ENCODE measurements around the gene PPP1R12B. TPM values are rescaled to one million over a fixed set of nuclear protein-coding genes. Genes with fewer than 3 reads are reported as not detected.

The PPP1R12B gene
- total RNA-seq, 1 donor from 2014 or later: 636 TPM

DNA sequence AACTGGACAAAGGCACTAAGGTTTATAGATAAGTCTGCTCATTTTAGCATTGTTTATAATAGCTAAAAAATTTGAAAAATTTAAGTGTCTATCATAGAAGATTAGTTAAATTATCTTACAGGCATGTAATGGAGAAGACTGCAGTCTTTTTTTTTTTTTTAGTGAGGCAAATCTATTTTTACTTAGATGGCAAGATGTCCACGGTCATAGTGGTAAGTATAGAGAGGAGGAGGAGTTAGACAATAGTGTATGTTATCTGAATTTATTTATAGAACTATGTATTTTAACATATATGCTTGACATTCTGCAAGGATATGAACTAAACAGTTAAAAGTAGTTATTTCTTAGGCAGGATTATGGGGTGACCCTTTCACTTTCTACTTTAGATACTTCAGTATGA is 212.7 kb downstream of the PPP1R12B start:
- intact Hi-C loops (cut with DNase I): no loop called here
- DNase-seq: no peak
- ATAC-seq (ENCODE audit: poor library complexity): no peak

DNA sequence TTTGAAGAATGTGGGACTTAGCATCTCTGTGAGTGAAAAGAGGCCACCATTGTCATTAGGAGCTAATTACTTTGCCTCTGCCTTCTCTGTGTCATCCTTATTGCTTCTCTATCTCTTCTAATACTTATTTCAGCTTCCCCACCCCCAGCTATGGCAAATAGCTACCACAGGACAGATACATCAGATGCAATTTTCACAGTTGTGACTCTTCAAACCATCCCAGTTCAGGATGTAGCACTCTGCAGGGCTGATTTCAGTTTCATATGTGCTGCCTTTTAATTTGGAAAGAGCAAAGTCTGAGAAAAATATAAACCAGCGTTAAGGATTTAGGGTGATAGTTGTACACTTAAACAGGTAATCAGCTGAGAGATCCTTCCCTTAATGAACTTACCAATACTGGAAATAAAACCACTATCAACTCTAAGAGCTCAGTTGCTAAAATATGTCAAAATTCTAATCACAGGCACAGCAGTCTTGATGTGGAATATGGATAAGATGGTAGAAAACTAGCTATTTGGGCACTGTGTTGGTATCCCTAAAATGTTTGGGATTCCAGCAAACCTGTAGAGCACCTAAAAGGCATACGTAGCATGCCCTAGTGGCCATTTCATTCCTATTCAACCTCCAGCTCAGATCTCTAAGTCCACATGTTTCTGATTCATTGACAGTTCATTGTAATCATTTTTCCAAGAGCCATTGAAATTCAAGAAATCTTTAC is 213.4 kb downstream of the PPP1R12B start:
- intact Hi-C loops (cut with DNase I): no loop called here
- no peak for ATAC-seq (ENCODE audit: poor library complexity)
- no peak for DNase-seq

DNA sequence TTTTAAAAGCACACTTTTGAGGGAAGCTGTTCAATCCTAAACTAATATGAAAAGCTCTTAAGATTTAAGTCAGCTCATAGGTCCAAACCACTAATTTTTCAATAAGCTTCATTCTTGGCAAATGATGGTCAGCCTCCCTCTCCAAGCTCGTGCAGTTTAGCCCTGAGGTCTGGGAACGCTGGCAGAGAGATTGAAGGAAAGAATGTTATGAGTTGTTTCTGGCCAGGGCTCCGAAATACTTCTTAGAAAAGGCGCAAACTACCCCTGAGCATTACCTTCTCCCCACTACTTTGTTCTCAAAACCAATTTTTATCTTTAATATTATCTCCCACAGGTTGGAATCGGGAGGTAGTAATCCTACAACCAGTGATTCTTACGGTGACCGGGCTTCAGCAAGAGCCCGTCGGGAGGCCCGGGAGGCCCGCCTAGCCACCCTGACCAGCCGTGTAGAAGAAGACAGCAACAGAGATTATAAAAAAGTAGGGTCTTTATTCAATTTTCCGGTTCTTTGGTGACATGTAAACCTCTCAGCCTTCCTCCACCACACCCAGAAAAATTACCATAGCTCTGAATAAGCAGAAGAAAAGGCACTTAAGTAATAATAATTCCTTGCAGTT is 214.1 kb downstream of the PPP1R12B start:
- no peak for DNase-seq
- intact Hi-C loops (cut with DNase I): no loop called here
- no peak for ATAC-seq (ENCODE audit: poor library complexity)

DNA sequence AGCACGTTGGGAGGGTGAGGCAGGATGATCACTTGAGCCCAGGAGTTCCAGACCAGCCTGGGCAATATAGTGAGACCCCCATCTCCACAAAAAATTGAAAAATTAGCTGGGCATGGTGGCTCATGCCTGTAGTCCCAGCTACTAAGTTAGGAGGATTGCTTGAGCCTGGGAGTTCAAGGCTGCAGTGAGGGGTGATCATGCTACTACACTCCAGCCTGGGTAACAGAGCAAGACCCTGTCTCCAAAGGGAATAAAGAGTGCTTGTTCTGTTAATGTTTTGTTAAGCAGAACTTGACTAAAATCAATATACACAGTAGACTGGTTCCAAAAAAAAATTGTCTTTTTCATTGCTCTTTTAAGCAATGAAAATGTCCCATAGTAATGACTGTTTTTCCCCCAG is 215.3 kb downstream of the PPP1R12B start:
- no peak for ATAC-seq (ENCODE audit: poor library complexity)
- intact Hi-C loops (cut with DNase I): no loop called here
- no peak for DNase-seq

DNA sequence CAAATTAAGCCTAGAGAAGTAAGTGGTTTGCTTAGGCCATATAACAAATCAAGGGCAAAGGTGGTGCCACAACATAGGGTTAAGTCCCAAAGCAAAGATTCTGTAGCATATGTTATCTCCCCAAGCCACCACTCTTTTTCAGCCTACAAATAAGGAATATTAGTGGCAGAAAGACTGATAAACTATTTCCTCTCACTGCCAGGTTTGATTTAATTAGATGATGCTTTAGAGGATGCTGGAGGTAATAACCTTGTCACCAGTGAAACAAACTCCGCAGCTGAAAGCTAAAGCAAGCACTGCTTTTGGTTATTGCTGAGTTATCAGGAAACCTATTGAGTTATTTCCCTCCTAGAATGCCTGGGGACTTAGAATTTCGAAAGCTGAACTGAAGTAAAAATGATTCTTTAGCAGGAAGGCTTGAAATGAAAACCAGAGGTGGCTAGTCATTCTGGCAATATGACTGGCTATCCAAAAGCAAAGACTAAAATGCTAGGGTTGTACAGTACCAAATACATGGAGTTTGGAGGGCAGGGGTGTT is 216.5 kb downstream of the PPP1R12B start:
- ATAC-seq (ENCODE audit: poor library complexity): no peak
- intact Hi-C loops (cut with DNase I): no loop called here

DNA sequence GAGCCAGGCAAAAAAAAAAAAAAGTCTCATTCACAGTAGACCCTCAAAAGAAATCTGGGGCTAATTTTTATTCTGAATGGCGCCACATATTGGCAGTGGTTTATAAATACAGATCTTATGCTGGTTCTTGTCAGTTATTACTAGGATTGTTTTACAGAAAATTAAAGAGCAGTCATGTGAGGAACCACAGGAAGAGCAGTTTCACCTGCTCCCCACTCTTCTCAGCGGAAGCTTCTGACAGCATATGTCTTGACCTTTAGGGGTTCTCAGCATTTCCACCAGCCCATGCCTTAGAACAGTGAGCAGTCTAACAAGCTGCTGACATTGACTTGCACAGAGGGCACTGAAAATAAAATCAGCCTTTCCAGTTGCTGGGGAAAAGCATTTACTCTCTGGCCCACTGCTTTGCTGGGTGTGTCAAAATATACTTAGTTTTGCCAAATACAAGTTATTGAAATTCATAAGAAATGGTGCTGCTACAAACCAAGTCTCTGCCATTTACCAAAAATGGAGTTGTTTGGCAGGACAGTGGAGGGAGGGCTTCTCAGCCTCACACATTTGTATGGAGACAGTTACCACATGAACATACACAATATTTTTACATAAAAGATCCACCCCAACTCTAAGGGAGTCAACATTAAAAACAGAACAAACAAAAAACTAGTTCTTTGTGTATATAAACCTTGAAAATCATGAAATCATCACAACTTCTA is 217.5 kb downstream of the PPP1R12B start:
- intact Hi-C loops (cut with DNase I): no loop called here
- no peak for ATAC-seq (ENCODE audit: poor library complexity)
- no peak for DNase-seq

More for the DNA sequence above, 216.5 kb downstream of the PPP1R12B start:
- no peak for DNase-seq

DNA sequence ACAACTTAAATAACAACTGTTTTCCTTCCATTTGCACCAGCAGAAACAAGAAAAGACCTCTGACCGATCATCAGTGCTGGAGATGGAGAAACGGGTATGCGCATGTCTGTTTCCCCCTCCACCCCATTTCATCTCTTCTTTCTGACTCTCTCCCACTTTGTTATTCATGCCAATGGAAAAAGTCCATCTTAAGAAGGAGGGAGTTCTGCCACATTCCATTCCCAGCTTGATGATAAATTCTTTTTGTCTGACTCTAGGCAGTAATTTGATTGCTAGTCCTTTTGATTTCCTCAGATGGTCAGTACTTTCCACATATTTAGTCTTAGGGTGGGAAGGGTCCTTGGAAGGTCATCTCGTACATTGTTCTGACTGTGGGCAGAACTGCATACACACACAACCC is 219.2 kb downstream of the PPP1R12B start:
- intact Hi-C loops (cut with DNase I): no loop called here
- ATAC-seq (ENCODE audit: poor library complexity) (no peak), DNase-seq (no peak)

DNA sequence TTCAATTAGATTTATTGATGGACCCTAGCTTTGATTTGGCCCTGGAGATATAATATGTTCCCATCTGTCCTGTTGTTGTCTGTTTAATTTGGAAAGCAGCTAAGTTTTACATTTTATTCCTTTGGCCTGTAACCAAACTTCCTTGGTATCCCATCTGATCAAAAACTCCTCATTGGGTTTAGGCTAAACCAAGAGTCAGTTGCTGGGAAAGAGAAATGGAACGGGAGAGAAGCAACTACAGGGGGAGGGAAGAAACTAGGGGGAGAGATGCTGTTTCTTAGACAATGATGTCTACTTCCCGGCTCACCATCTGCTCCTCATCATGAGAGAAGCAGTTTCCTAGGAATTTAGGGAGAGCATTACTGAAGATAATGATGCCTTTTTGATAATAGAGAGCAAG is 219.9 kb downstream of the PPP1R12B start:
- DNase-seq (no peak), ATAC-seq (ENCODE audit: poor library complexity) (no peak)
- intact Hi-C loops (cut with DNase I): no loop called here

DNA sequence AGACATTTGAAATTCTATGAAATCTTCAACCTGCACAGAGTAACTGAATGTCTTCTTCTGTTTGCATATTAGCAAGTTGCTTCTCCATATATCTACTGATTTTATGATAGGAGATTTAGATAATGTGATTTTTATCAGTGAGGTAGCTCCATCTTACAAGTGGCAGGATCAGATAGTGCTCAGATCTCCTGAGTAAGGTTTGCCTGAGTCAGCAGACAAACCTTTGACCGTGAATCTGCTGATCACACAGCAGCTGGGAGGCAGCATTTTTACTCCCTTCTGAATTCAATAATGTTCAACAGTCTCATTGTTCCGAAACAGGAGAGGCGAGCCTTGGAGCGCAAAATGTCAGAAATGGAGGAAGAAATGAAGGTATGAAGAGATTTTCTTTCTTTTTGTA is 220.3 kb downstream of the PPP1R12B start:
- no peak for DNase-seq
- intact Hi-C loops (cut with DNase I): no loop called here
- ATAC-seq (ENCODE audit: poor library complexity): no peak

DNA sequence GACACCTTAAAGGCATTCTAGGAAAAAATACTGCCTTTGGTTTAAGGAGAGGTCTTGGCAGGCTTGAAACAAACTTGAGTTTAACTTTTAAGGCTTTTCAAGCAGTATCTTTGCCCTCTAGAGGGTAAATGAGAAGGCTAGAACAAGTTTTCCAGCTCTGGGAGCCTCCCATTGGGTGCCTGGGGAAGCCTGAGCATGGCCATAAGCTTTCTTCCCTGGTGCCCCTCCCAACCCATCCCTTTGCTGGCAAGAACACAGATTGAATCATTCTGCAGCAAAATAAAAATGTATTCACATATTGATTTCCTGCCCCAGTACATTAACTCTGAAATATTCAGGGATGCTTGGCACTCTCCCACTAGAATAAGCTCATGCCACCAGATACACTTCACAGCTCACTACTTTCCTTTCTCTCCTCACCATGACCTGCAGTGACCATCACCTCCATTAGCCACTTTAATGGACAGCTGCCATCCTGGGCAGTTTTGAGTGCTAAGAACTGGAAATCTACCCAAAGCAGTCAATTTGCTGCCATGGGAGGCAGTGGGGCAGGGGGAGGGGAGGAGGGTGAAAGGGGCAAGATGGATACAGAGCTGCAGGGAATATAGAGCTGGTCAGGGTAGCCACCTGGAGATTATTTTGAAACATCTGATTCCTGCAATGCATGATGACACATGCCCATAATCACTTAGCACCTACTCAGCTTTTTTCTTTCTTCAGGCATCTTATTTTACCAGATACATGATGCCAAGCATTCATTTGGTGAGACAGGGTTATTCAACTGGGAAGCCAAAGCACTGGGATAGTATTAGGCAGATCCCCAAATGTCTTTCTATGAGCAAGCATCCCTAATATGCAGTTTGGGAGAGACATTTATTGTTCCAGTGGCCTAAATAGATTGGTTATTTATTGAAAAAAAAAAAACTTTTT is 221.2 kb downstream of the PPP1R12B start:
- no peak for ATAC-seq (ENCODE audit: poor library complexity)
- no peak for DNase-seq

DNA sequence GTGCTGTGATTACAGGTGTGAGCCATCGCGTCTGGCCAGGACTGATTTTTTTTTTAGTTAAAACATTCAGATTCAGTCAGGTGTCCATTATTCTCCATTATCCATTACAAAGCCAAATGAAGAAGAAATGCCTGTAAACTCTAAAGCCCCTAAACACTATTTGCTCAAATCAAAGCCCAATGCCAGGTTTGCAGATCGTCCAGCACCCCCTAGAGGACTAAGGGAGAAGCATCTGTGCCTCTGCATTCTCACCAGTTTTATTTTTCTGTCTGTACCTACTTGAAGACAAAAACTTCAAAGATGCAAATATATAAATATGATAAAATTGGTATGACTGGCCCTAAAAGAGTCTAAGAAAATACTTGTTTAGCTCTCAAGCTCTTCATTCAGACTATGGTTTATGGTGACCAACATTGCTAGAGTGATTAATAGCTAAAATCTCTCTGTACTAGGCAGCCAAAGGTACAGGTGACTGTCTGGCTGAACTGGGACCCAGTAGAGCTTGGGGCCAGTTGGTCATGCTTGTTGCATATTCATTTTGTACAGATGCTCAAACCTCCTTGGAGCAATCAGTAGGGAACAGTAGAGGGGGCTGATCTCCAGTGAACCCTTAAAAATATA is 223.3 kb downstream of the PPP1R12B start:
- DNase-seq (no peak), ATAC-seq (ENCODE audit: poor library complexity) (no peak)
- intact Hi-C loops (cut with DNase I): no loop called here

More for the DNA sequence above, 221.2 kb downstream of the PPP1R12B start:
- intact Hi-C loops (cut with DNase I): no loop called here

DNA sequence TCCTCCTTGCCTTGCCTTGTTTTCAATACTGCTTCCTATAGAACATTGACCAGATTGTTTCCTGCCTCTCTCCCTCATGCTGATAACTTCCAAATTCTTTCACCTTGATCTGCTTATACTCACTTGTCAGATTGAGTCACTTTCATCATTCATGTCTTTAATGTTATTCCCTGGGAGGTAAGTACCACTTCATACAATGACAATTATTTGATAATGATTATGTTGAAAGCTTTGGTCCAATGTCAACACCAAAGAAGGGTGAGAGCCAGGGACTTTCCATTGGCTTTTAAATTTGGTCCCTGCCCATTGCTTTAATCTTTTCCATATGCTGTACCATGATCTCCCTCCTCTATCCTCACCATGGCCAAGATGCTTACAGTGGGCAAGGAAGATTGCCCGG is 224.4 kb downstream of the PPP1R12B start:
- no peak for ATAC-seq (ENCODE audit: poor library complexity)
- intact Hi-C loops (cut with DNase I): no loop called here
- no peak for DNase-seq

DNA sequence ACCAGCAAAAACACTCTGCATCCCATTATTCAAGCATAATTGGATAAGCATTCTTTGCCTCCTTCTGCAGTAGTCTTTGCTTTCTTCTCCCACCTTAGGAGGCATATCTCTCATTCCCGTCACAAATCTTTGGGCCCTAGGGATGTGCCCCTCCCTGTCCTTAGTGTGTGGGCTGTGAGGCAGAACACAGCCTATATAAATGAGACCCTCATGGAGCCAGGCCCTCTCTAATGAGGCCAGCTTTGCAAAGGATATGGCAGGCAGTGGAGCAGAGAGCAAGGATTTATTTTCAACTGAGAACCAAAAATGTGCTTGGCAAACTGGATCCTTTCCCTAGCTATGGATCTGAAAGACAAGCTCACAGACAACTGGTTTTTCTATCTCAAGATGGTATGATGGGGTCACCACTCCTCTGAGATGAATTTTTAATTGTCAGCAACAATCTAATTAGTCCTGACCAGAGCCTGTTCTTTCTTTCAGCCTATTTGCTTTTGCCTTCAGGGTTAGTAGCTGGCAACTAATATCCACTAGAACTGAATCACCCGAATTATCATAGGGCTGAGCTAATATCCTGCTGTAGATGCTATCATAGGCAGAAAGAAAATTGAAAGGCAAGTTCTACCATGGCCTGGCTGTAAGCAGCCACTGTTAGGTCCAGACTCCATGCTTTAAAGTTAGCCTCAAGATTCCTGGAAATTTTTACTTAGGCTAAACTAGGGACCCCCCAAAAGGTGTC is 227.6 kb downstream of the PPP1R12B start:
- DNase-seq: no peak
- no peak for ATAC-seq (ENCODE audit: poor library complexity)
- intact Hi-C loops (cut with DNase I): no loop called here

DNA sequence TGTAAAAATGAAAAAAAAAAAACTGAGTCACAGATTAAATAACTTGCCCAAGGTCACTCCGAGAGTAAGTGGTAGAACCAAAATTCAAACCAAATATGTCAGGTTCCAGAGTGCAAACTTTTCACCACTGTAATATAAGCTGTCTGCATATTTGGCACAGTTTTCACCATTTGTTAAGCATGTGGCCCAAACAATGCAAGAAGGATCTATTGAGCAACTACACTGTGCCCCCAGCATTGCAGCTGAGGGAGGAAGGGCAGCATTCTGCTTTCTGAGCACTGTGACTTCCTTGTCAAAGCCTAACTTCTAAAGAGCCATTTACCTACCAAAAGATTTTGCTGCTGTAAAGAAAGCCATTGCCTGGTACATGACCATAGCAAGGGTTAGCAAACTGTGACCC is 228.3 kb downstream of the PPP1R12B start:
- DNase-seq: no peak
- intact Hi-C loops (cut with DNase I): no loop called here
- ATAC-seq (ENCODE audit: poor library complexity): peak; percentile 14

DNA sequence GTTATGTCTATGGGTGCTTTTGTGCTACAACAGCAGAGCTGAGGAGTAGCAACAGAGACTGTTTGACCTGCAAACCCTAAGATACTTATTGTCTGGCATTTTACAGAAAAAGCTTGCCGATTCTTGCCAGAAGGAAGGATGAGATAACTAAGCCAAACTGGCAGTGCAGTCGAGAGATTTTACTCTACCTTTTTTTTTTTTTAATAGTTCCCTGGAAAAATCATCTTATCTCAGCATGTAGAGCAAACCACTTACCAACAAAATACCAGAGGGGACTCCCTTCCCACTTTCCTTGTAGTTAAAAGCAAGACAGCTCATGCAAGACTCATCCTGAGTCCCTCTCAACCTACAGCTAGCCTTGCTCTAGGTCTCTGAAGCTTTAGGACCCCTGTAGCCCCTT is 228.9 kb downstream of the PPP1R12B start:
- ATAC-seq (ENCODE audit: poor library complexity): no peak
- intact Hi-C loops (cut with DNase I): no loop called here

DNA sequence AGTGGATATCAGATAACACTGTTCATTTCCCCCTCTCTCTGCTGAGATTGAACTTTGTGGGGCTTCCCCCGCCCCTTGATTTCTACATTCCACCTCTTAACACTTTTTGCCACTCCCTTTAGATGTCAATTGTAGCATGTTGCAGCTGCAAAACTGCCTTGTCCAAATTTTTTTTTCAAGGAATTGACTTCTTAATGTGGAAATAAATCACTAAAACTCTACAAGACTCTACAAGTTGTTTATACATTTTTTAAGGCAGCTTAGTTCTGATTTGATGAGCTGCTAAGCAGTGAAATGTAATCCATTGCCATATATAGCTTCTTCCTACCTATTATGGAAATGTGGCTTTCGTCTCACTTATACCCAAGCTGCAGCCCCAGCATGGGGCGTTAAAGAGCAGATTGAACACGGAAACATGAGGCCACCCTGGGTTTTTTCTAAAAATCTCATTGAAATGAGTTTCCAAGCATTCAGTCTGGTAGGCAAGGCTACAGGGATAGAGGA is 229.6 kb downstream of the PPP1R12B start:
- intact Hi-C loops (cut with DNase I): no loop called here
- DNase-seq (no peak), ATAC-seq (ENCODE audit: poor library complexity) (no peak)

More for the DNA sequence above, 228.9 kb downstream of the PPP1R12B start:
- DNase-seq: no peak

DNA sequence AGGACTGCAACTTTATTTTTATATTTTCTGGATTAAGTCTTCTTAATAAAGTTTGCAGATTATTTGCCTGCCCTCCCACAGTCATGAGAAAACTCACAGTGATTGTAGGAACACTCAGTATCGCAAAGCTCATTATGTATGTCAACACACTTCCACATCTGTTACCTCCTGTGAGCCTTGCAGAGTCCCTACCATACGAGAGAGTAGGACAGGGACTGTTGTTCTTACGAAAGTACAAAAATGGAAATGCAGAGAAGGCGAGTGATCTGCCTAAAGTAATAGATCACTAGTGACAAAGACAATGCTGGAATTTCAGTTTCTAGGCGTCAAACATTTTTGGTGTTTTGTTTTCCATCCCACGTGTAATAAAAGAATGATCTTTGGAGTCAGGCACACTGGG is 230.1 kb downstream of the PPP1R12B start:
- intact Hi-C loops (cut with DNase I): no loop called here
- DNase-seq: no peak
- ATAC-seq (ENCODE audit: poor library complexity): peak; percentile 34
